GM18499 (cell line): ENCODE data around the gene EEFSEC.

Source experiments
- ATAC-seq: cut with Tn5 transposase; IDR thresholded peaks from one replicate; pipeline ENCODE4 v1.9.1; 2021; ENCODE audit warnings: moderate number of reproducible peaks; ENCODE audit not compliant: insufficient read depth, unreplicated experiment

The EEFSEC gene

DNA sequence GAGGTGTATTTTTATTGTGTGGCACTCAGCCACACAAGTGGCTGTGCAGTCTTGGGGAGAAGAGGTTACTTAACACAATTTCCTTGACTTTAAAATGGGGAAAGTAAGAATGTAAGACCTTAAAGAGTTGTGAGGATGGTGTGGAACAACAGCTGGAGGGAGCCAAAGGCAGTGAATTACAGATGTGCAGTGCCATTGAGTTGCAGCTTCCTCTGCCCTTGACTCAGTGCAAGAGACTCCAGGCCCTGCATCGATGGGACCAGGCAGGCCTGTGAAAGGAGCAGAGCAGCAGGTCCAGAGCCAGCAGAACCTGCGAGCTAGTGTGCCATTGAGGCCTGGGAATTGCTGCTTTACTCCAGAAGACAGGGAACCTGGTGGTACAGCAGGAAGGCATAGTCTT is 27.2 kb downstream of the EEFSEC start:
- no peak for ATAC-seq

DNA sequence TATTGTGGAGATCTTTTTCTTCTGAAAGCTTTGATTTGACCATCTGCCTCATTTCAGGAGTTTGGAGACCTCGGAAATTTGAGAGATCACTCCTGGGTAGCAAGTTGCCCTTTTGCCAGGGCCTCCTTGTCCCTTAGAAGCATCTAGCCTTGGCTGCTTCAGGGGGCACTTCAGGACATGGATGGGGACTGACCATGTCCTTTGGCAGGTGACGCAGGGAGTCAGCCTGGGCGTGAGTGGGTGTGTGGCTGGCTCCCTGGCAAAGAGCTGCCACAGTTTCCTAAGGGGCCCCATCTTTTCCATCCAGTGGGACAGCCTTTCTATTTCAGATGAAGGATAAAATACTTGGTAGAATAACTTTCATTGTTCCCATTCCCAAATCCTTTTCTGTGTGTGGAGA is 27.6 kb downstream of the EEFSEC start:
- ATAC-seq, result no peak

DNA sequence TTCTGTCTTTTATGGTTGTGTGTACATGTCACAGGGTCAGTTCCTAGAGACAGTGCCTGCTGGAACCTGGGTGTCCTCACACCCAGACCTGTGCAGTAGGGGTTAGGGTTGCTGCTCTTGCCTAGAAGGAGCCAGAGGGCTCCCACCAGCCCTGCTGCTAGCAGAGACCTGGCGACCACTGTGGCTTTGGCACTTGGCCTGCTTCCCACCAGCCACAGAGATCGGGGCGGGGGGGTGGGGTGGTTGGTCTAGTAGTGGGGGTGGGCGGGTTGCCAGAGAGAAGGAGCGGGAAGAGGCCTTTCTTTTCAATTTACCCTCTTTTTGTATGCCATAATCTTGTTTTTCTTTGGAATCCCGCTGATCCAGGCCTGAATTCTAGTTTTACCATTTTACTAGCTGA is 29.4 kb downstream of the EEFSEC start:
- no peak for ATAC-seq

DNA sequence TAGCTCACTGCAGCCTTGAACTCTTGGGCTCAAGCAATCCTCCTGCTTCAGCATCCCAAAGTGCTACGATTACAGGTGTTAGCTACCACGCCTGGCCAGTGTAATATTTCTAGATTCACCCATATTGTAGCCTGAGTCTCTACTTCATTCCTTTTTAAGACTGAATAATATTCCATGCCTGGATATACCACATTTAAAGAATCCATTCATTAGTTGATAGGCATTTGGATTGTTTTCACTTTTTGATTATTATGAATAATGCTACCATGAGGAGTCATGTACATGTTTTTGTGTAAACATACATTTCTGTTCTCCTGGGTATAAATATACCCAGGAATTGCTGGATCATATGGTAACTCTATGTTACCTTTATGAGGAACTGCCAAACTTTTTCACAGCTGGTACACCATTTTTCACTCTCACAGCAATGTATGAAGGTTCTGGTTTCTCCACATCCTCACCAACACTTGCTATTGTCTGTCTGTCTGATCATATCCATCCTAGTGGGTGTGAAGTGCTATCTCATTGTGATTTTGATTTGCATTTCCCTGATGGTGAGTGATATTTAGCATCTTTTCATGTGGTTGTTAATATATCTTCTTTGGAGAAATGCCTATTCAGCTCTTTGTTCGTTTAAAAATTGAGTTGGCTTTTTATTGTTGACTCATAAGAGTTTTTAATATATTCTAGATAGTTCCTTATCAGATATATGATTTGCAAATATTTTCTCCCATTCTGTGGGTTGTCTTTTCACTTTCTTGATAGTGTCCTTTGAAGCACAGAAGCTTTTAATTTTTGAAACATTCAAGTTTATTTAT is 32.6 kb downstream of the EEFSEC start:
- no peak for ATAC-seq

DNA sequence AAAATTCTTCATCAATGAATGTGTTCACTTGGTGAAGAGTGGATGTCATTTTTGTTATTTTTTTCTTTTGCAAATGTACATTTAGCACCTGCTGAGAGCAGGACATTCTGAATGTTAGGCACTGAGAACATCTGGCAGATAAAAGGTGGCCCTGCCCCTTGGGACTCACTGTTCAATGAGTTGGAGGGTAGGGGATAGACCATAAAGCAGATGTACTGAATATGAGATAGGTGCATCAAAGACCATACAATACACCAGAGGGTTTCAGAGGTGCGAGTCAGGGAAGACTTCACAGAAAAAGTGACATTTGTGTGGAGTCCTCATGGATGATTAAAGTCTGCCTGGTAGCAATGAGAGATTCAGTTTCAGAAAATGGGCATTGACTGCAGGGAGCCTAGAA is 34.2 kb downstream of the EEFSEC start:
- no peak for ATAC-seq

DNA sequence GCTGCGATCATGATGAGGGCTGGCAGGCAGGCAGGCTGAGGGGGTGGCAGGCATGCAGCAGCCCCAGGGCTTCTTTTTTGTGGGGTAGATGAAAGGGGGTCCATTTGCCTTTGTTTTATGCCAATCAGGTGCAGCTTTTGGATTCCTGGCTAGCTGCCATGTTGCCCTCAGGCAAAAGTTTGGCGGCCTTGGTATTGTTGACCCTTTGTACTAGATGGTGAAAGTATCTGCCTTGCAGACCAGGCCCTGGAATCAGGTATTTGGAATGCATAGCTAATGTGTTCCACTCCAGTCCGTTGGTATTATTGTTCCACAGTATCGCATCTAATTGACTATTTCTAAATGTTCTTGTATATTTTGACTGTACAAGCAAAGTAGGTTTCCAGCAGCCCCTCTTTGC is 35.0 kb downstream of the EEFSEC start:
- no peak for ATAC-seq

DNA sequence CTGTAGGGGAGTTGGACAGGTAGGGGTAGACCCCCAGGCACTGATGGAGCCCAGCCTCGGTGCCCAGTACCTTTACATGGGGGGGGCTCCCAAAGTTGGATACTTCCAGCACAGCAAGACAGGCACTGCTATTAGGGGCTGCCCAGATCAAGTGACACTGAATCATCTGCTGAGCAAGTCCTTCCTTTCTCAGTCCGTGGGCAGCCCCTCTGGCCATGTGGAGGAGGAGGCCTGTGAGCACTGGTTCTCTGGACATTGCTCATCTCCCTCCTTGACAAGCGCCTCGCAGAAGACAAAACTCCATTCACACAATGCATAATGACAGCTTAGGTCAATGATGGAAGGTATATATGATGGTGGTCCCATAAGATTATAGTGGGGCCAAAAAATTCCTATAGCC is 35.7 kb downstream of the EEFSEC start:
- no peak for ATAC-seq

DNA sequence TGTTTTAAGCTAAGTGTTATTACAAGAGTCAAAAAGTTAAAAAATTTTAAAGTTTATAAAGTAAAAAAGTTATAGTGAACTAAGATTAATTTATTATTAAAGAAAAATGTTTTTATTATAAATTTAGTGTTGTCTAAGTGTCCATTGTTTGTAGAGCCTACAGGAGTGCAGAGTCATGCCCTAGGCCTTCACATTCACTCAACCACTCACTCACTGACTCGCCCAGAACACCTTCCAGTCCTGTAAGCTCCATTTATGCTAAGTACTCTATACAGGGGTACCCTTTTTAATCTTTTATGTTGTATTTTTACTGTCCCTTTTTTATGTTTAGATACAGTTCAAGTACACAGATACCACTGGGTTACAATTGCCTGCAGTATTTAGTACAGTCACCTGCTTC is 37.2 kb downstream of the EEFSEC start:
- ATAC-seq, result no peak

DNA sequence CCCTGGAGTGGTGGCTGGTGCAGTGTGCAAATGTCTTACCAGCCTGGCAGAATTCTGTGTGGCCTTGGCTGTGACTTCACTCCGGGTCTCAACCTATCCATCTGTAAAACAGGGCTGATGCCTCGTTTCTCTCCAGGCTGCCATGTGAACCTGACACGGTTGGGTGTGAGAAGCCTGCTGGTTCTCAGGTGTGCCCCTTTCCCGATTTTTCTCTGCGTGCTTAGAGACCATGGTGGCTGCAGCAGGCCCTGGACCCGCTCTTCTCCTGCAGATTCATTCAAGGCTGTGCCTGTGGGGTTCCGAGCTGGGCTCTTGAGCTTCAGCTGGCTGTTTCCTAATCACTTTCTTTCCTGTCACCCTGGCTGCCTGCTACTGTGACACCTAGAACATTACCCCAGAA is 38.9 kb downstream of the EEFSEC start:
- ATAC-seq, result no peak

DNA sequence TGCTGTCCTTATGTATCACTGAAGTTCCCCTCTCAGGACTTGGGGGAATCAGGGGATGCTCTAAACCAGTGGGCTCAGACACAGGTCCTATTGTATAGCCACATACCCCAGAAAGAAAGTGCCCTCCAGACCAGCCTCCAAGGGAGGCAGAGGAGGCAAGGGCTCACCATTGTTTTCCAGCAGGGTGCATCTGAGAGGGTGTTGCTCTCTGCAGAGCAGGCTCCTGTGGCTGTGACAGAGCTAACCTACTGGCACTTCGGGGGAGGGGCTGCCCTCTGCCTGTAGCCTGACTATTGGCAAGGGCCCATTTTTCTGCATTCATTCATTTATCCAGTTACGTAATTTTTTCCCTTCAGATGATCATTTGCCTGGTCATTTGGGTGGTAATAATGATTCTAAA is 39.9 kb downstream of the EEFSEC start:
- no peak for ATAC-seq

DNA sequence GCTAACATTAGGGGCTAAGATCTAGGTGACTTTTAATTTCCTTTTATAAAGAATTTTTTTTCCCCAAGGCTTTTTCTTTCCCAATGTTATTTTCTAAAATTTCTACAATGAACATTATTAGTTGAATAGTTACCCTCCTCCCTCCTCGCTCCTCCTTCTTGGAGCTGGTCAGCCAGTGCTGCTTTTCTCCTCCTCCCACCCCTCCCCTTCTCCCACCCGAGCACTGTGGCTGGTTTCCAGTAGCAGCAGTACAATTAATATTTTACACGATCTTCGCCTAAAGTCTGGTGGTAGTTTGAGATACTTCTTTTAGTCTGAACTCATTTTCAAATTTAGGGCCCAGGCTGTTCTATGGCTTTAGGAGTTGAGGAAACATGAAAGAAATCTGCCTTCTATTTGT is 41.6 kb downstream of the EEFSEC start:
- ATAC-seq, result no peak

DNA sequence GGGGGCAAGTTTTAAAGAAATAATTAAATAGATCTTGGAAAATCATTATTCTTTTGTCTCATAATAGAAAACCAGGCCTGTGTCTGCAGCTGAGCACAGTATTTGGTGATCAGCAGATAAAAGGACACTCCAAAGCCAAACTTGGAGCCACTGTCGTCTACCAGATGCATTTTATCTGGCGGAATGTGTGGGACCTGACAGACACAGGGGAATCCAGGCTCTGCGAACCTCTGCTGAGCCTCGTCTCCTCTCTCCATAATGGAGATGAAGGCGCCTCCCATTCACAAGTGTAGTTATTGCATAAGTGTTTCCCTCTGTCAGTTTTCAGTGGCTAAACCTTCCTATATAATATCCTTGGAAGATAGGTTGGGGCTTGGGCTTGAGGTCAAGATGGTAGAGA is 42.1 kb downstream of the EEFSEC start:
- ATAC-seq, result no peak

DNA sequence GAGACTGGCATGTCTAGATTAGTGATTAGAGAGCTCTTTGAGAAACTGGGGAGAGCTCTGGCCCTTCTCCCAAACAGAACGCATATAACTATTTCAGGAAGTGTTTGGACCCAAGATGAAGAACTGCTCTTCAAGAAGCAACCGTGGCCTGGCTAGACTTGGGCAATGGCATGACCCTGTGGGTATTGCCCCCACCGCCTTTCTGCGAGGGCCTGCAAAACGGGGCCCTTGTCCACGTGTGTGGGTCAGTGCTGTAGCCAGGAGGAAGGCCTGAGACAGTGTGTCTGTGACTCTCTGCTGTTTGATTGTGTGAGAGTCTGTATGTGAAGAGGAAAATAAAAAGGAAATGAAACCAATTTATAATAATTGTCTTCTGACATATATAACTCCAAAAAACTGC is 42.5 kb downstream of the EEFSEC start:
- no peak for ATAC-seq

DNA sequence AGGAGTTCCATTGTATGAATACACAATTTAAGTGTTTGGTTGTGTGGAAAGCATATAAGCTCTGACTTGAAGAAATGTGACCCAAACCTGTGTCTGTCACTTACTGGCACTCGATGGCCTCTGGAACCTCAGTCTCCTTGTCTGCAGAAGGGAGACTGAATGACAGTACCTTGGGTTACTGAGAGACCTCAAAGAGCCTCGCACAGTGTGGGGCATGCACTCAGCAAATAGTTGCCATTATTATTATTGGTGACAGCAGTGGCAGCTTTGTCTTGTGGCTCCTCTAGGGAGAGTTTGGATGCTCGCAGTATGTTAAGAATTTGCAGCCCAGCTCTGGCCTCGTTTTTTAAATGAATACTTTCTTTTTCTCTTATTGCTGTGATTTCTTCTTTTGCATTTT is 43.4 kb downstream of the EEFSEC start:
- ATAC-seq, result no peak

DNA sequence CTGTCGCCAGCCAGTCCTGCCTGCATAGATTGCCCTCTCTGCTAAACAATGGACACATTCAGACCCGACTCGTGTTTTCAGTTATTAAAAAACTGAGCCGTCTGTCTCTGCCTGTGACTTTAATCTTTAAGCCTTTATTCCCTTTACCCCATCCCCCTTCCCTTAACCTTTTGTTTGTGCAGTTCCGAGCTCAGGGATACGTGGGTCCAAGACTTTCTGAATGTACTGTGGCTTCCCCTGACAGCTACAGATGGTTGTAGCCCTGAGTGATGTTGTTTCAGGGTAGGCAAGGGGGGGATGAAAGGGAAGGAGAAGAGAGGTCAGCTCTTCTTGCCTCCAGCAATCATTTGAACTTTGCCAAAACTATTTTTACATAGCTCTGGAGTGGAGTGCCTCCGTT is 44.6 kb downstream of the EEFSEC start:
- no peak for ATAC-seq

DNA sequence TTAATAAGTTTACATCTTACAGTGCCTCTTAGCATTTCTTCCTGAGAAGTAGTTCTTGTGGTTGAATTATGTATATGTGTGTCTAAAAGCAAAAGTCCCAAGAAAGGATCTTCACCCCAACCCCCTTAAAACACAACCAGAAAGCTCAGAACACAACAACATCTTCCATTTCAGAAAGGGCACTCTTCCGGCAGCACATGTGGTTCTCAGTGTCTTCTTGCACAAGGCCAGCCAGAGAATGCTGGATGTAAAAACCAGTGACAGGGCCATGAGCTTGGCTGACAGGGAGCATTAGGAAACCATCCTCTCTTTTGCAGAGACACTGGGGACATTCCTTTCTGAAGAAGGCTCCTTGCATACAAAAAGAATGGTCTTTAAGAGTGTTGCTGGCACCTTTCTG is 45.0 kb downstream of the EEFSEC start:
- ATAC-seq, result no peak

DNA sequence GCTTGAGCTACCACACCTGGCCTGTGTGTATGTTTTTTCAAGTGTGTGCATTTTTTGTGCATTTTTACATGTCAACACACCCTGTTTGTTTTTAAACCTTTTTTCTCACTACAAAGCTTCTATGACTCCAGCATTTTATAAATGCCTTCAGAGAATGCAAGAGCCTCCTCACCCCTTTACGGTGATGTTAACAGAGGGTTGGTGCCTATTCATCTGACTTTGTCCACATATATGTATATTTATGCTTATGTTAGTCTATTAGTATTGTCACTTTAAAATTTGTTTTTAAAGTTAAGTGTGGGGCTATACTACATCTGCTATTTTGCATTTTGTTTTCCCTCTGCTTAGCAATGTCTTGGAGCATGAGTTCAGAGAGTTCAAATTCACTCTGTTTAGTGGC is 45.8 kb downstream of the EEFSEC start:
- no peak for ATAC-seq

DNA sequence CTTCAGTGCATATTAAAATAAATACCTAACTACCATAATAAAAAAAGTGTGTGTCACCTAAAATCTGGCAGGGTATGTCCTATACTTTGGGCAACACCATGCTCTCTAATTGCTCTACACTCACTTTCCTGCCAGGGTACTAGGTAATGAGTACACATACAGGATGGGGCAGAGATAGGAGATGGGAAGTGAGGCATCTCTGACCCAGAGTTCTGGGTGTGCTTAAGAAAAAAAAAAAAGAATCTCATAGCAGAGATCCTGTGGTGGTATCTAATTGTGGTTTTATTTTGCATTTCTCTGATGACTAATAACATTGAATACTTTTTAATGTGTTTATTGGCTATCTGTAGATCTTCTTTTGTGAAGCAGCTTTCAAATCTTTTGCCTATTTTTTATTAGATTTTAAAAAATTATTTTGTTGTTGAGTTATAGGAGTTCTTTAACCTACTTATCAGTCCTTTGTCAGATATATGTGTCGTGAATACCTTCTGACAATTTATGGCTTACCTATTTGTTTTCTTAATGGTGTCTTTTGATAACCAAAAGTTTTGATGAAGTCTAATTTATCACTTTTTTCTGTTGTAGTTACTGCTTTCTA is 48.0 kb downstream of the EEFSEC start:
- no peak for ATAC-seq

DNA sequence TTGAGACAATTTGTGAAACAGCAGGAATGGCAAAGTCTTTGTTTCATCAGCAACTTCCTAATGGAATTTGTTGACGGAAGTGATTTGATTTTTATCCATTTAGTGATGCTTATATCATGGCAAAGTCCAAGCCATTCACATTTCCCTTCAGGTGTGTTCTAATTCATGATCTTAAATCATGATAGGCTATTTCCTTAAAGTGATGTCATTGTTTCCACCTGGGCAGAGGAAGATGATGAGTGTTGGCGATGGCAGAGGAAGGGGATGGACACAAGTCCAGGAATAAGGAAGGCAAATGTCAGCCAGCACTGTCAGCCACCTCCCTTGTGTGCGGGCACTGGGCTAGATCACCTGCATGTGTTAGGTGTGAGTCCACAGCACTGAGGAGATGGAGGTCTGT is 49.9 kb downstream of the EEFSEC start:
- ATAC-seq, result no peak

DNA sequence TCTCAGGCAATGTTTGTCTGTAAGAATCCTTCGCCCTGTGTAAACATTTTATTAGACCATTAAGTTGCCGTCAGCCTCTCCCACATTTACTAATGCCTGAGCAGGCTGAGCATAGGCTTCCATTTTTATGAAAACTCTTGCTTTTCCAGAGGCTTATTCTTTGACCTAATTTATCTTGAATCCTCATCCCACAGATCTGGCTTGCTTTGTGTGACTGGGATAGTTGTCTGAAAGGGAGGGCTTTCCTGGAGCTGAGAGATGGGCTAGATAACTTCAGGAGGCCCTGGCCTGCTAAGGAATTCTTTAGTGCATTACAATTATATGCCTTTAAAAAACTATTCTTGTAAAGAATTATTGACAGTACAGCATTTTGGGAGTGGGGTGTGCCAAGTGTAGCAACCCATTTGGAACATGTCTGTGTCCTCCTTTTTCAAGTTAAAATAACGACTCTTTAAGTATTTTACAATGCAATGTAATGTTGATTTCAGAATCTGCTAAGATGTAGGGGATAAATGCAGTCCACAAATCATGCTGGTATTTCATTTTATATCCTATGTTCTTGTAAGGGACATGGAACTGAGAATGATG is 52.4 kb downstream of the EEFSEC start:
- no peak for ATAC-seq

DNA sequence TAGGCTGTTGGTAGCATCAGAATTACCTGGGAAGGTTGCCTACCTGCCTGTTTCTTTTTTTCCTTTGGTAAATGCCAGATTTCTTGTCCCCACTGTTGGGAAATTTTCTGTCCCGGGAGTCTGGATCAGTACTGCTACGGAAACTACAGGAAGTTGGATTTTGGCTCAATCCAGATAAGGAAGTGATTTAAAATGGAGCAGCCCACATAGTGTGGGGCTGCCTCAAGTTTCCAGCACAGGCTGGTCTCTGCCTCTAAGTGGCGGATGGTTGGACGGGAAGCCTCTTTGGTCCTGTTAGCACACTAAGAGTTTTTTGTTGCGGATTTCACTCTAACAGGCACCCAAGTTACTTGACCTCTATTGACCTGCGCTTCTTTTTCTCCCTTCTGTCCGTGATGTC is 54.7 kb downstream of the EEFSEC start:
- ATAC-seq, result no peak

DNA sequence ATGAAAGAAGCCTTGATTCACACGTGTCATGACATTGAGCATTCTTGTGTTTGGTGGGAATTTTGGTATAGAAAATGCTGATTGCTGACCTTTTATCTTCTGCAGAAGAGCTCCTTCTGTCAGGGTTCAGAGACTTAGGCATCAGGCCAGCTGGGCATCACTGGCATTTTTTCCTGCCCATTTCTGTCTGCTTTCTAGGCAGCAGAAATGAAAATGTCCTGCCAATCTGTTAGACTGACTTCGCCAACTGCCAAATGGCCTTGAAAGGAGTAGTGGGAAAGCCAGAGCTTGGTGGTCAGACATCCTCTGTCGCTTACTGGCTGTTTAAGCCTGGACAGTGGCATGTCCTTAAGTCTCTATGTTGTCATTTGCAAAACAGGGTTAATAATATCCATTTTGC is 57.4 kb downstream of the EEFSEC start:
- no peak for ATAC-seq
